ENCODE data around the gene THSD4.
A peak's percentile ranks its signal among the peaks of the same experiment; 100 is the strongest.
"Not testable (repeated sequence)": the region's sequence is repeated elsewhere in the genome, so short reads cannot be mapped to it uniquely, and the experiment has no call there.

The THSD4 gene

GRCh38 chr15:71357967-71358366, 242.7 kb downstream of the THSD4 start:
- DNase-seq: no peak

GRCh38 chr15:71359246-71359645, 244.0 kb downstream of the THSD4 start:
- no peak for DNase-seq

- no peak for DNase-seq
These were observed 247.3 kb downstream of the THSD4 start for GRCh38 chr15:71362556-71362955.

GRCh38 chr15:71362987-71363968, 248.0 kb downstream of the THSD4 start:
- DNase-seq: no peak

GRCh38 chr15:71364117-71364584, 248.9 kb downstream of the THSD4 start:
- DNase-seq: no peak

GRCh38 chr15:71366522-71366921, 251.3 kb downstream of the THSD4 start:
- DNase-seq: no peak

- DNase-seq: no peak
These were observed 251.7 kb downstream of the THSD4 start for GRCh38 chr15:71366926-71367325.

- DNase-seq: not testable (repeated sequence)
These were observed 252.5 kb downstream of the THSD4 start for GRCh38 chr15:71367737-71368136.

GRCh38 chr15:71372769-71373168, 257.5 kb downstream of the THSD4 start:
- not testable (repeated sequence) for DNase-seq

GRCh38 chr15:71373917-71374316, 258.6 kb downstream of the THSD4 start:
- DNase-seq: no peak

GRCh38 chr15:71374607-71375352, 259.5 kb downstream of the THSD4 start:
- no peak for DNase-seq

GRCh38 chr15:71375934-71376333, 260.7 kb downstream of the THSD4 start:
- no peak for DNase-seq

- no peak for DNase-seq
These were observed 264.6 kb downstream of the THSD4 start for GRCh38 chr15:71379893-71380292.

- no peak for DNase-seq
These were observed 265.1 kb downstream of the THSD4 start for GRCh38 chr15:71380345-71380744.

- no peak for DNase-seq
These were observed 269.2 kb downstream of the THSD4 start for GRCh38 chr15:71384501-71384900.

GRCh38 chr15:71385026-71385425, 269.8 kb downstream of the THSD4 start:
- DNase-seq: no peak

GRCh38 chr15:71385457-71385856, 270.2 kb downstream of the THSD4 start:
- no peak for DNase-seq

- no peak for DNase-seq
These were observed 270.7 kb downstream of the THSD4 start for GRCh38 chr15:71386005-71386404.

- DNase-seq: peak; percentile 44
These were observed 271.4 kb downstream of the THSD4 start for GRCh38 chr15:71386448-71387236.

GRCh38 chr15:71387810-71388209, 272.5 kb downstream of the THSD4 start:
- DNase-seq: no peak

GRCh38 chr15:71390096-71390495, 274.8 kb downstream of the THSD4 start:
- DNase-seq: no peak

GRCh38 chr15:71391421-71392088, 276.3 kb downstream of the THSD4 start:
- no peak for DNase-seq
